ENCODE data around the gene RERE. TPM values are rescaled to one million over a fixed set of nuclear protein-coding genes. Genes with fewer than 3 reads are reported as not detected.

Gene RERE
- total RNA-seq, 4 donors from 2014 or later: 86.4 to 111 (median 103) TPM

DNA sequence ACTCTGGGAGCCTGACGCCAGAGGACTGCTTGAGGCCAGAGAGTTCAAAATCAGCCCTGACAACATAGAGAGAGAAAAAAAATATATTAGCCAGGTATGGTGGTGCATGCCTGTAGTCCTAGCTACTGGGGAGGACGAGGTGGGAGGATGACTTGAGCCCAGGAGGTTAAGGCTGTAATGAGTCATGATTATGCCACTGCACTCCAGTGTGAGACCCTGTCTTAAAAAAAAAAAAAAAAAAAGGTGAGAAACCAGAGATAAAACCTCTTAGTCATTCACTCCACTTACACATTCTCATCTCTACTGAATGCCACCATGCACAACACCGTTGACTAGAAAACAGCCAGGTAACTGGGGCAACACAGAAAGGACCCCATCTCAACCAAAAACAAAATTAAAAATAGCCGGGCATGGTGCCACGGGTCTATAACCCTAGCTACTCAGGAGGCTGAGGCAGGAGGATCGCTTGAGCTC, 321.5 kb downstream of the RERE start:
- WGBS, 2 donors: 87 to 88% methylated on average over 6 of the region's 6 CpGs
- no peak for TF ChIP-seq POLR2A (IDR thresholded peaks at IDR 0.05)
- TF ChIP-seq, protein P1, sequence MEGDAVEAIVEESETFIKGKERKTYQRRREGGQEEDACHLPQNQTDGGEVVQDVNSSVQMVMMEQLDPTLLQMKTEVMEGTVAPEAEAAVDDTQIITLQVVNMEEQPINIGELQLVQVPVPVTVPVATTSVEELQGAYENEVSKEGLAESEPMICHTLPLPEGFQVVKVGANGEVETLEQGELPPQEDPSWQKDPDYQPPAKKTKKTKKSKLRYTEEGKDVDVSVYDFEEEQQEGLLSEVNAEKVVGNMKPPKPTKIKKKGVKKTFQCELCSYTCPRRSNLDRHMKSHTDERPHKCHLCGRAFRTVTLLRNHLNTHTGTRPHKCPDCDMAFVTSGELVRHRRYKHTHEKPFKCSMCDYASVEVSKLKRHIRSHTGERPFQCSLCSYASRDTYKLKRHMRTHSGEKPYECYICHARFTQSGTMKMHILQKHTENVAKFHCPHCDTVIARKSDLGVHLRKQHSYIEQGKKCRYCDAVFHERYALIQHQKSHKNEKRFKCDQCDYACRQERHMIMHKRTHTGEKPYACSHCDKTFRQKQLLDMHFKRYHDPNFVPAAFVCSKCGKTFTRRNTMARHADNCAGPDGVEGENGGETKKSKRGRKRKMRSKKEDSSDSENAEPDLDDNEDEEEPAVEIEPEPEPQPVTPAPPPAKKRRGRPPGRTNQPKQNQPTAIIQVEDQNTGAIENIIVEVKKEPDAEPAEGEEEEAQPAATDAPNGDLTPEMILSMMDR (IDR thresholded peaks at IDR 0.05): no peak
- TF ChIP-seq EP300 (IDR thresholded peaks at IDR 0.05): no peak
- no peak for DNase-seq (ENCODE audit: low spot score in 2 of 2)
- Histone ChIP-seq H3K27me3 (no peaks in the 10 kb centered on the region), H3K27ac (peak overlapping the region in 2 of 4 donors; percentile 63 to 67), H3K36me3 (peaks cover 0 to 57% (median 0%) of the 10 kb centered on the region in 3 donors), H3K9me3 (no peaks in the 10 kb centered on the region), H3K4me3 (no peak overlapping the region), H3K4me1 (peaks cover 0 to 34% (median 12%) of the 10 kb centered on the region in 4 donors)

DNA sequence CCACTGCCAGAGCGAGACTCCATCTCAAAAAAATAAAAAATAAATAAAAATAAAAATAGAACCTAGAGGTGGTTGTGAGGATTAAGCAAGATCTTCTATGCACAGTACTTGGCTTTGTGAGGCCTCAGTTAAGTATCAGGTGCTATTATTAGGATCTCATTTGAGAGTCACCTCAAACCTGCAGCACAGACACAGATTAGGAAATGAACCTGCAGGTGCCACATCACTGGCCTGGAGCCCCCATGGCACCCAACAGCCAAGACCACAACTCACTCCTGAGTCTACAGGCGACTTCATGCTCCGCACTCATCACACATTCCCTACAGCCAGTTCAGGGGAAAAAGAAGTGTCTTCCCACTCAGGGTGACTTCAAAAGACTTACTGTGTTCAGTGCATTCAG, 322.8 kb downstream of the RERE start:
- no peaks in the 10 kb centered on the region for H3K27me3 ChIP-seq
- TF ChIP-seq POLR2A (IDR thresholded peaks at IDR 0.05) (no peak), EP300 (IDR thresholded peaks at IDR 0.05) (no peak)
- TF ChIP-seq, protein P1 (IDR thresholded peaks at IDR 0.05): no peak
- no peak overlapping the region for H3K27ac ChIP-seq
- H3K9me3 ChIP-seq: no peaks in the 10 kb centered on the region
- DNase-seq (ENCODE audit: low spot score in 2 of 2): no peak
- H3K4me3 ChIP-seq: no peak overlapping the region
- peaks cover 0 to 34% (median 12%) of the 10 kb centered on the region in 4 donors for H3K4me1 ChIP-seq
- 98 to 100% methylated on average over 3 of the region's 3 CpGs for WGBS, 2 donors
- H3K36me3 ChIP-seq: peaks cover 0 to 54% (median 0%) of the 10 kb centered on the region in 3 donors

DNA sequence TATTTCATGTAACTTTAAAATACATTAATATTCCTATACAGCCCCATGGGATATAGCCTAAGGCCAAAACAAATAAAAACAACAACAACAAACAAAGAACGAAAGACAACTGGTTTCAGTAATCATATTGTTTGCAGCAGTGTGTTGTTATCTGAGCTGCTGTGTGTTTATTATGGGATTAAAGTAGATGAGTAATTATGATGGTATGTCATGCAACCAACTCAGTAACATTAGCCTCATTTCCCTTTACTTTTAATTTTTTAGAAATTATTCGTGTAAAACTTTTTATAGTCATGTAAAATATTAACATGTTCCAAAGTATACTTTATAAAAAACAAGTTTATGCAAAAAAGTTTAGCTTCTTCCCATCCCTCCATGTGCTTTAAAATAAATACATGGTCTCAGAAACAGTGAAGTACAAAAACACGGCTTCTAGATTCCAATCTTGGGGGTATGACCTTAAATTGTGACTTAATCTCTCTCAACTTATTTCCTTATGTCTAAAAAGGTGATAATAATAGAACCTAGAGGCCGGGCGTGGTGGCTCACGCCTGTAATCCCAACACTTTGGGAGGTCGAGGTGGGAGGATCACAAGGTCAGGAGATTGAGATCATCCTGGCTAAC, 323.4 kb downstream of the RERE start:
- 74 to 79% methylated on average over 7 of the region's 7 CpGs for WGBS, 2 donors
- Histone ChIP-seq H3K36me3 (peaks cover 0 to 49% (median 0%) of the 10 kb centered on the region in 3 donors), H3K9me3 (no peaks in the 10 kb centered on the region), H3K4me3 (no peak overlapping the region), H3K27ac (no peak overlapping the region), H3K27me3 (no peaks in the 10 kb centered on the region), H3K4me1 (peaks cover 0 to 34% (median 12%) of the 10 kb centered on the region in 4 donors)
- no peak for TF ChIP-seq EP300 (IDR thresholded peaks at IDR 0.05)
- no peak for TF ChIP-seq POLR2A (IDR thresholded peaks at IDR 0.05)
- TF ChIP-seq, protein P1 (IDR thresholded peaks at IDR 0.05): no peak
- no peak for DNase-seq (ENCODE audit: low spot score in 2 of 2)

- H3K9me3 ChIP-seq: no peaks in the 10 kb centered on the region
- 89 to 96% methylated on average over 2 of the region's 2 CpGs for WGBS, 2 donors
- peaks cover 0 to 9% (median 0%) of the 10 kb centered on the region in 3 donors for H3K36me3 ChIP-seq
- H3K27me3 ChIP-seq: no peaks in the 10 kb centered on the region
- DNase-seq (ENCODE audit: low spot score in 2 of 2): no peak
- H3K27ac ChIP-seq: no peak overlapping the region
- TF ChIP-seq POLR2A (IDR thresholded peaks at IDR 0.05) (no peak), EP300 (IDR thresholded peaks at IDR 0.05) (no peak)
- TF ChIP-seq, protein P1 (IDR thresholded peaks at IDR 0.05): no peak
- peaks cover 0 to 21% (median 0%) of the 10 kb centered on the region in 4 donors for H3K4me1 ChIP-seq
- H3K4me3 ChIP-seq: no peak overlapping the region
Measured at GRCh38 chr1:8487249-8487648, 330.2 kb downstream of the RERE start.

- TF ChIP-seq, protein P1 (IDR thresholded peaks at IDR 0.05): no peak
- TF ChIP-seq EP300 (IDR thresholded peaks at IDR 0.05): peak in 1 of 2 donors; percentile 24
- no peak for TF ChIP-seq POLR2A (IDR thresholded peaks at IDR 0.05)
- Histone ChIP-seq H3K4me1 (peaks cover 0 to 21% (median 0%) of the 10 kb centered on the region in 4 donors), H3K27me3 (no peaks in the 10 kb centered on the region), H3K4me3 (no peak overlapping the region), H3K9me3 (no peaks in the 10 kb centered on the region), H3K36me3 (peaks cover 0 to 9% (median 0%) of the 10 kb centered on the region in 3 donors), H3K27ac (peak overlapping the region in 2 of 4 donors; percentile 29 to 41)
- 95 to 96% methylated on average over 5 of the region's 5 CpGs for WGBS, 2 donors
- no peak for DNase-seq (ENCODE audit: low spot score in 2 of 2)
Measured at GRCh38 chr1:8486047-8486446, 331.4 kb downstream of the RERE start.
